Hair follicle dermal papilla cell (primary cell): ENCODE results near the gene NPVF. TPM values are rescaled to one million over a fixed set of nuclear protein-coding genes. Genes with fewer than 3 reads are reported as not detected.

Experiments used
- small RNA-seq: library from RNA; depleted of rRNA; stranded (forward); fragments of <200 nt; gene quantifications from one replicate; pipeline ENCODE3, GENCODE V24; 2012
- total RNA-seq: library from RNA; depleted of rRNA; stranded (reverse); fragments of >200 nt; gene quantifications from 2 replicates; pipeline ENCODE4 v1.2.3, GENCODE V29; 2012

Gene NPVF, protein sequence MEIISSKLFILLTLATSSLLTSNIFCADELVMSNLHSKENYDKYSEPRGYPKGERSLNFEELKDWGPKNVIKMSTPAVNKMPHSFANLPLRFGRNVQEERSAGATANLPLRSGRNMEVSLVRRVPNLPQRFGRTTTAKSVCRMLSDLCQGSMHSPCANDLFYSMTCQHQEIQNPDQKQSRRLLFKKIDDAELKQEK
- not detected in 2 replicates for total RNA-seq

DNA sequence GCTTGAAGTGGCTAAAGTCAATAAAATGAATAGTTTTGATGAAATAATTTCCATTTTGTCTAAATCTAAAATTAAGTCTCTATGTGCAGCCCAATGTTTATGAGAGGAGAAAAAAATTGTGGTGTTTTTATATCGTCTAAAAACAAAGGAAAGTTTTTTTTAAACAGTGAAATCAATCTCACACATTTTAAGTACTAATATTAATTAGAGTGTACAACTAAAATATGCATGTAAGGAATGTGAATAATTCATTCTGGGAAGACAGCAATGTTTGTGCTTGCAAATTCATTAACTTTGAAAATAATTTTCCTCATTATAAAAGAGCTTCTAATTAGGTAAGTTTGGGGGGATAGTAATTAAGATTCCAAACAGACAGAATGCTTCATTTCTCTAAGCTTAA is at the start of gene NPVF:
Gene NPVF (minus strand): TSS at position 101 of the 400 bp plus-strand sequence. CDS start 47 bp downstream, at position 54.

Small RNA genes within 50 kb of the gene (small RNA-seq; reads per million reads assigned to genes)
- gene RF00012, result not detected

Other genes with a start within 250 kb of the NPVF start
- gene OSBPL3, start 248.3 kb downstream of the NPVF start, total RNA-seq, result 53.4 and 56.2 TPM in 2 replicates
- 20.9 and 21.9 TPM in 2 replicates for gene CYCS, start 103.2 kb downstream of the NPVF start, total RNA-seq